ENCODE data around the gene TMEM44.
A peak's percentile ranks its signal among the peaks of the same experiment; 100 is the strongest.
"Not testable (repeated sequence)": the region's sequence is repeated elsewhere in the genome, so short reads cannot be mapped to it uniquely, and the experiment has no call there.

The TMEM44 gene

DNA sequence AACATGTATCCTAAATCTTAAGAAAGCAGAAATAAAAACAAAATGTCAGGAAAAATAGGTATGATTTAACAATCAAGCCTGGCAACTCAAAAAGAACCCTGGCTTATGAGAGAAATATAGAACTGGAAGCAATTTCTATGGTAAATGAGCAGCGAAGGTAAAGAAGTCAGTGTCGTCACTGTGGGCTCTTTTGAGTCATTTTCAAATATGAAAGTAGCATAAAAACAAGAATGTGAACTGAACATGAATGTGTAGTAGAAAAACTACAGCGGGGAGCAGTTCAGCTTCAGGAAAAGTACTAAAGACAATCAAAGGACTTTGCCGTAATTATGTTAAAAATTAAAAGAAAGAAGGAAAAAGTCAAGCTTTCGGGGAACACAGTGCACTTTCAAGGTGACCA lies 21.2 kb upstream of the TMEM44 start:
- intact Hi-C loops (cut with DNase I): no loop called here
- DNase-seq: no peak

DNA sequence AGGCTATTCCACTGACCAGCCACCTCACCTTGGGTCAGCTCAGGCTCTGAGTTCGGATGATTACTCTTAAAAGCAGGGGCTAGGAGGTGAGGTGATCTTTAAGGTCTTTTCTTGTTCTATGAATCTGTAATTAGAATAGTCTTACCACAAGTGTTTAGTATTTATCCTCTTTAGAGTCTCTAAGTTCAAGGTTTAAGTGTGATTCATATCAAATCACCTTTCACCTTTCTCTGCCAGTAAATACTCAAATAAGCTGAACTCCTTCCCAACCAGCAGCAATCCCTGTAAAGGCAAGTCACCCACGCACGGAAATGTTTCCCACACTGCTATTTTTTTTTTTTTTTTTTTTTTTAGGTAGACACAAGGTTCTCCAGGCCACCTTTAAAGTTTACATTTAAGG lies 14.5 kb upstream of the TMEM44 start:
- intact Hi-C loops (cut with DNase I): no loop called here
- no peak for DNase-seq

DNA sequence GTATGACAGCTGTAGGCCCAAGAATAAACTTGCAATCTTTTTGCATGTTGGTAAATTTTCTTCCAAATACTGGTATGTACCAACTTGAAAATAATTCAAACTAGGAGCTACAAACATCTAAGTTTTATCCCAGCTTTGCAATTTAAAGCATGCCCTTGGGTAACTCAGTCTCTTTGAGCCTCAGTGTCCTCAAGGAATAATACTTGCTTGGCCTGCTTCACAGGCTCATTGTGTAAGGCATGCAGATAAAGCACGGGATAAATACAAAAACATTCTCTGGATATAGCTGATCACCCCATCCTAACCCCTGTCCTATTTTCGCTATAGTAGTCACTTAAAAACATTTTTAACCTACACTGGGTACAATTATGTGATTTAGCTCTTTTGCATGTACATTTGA lies 9.6 kb upstream of the TMEM44 start:
- intact Hi-C loops (cut with DNase I): no loop called here
- DNase-seq: no peak

DNA sequence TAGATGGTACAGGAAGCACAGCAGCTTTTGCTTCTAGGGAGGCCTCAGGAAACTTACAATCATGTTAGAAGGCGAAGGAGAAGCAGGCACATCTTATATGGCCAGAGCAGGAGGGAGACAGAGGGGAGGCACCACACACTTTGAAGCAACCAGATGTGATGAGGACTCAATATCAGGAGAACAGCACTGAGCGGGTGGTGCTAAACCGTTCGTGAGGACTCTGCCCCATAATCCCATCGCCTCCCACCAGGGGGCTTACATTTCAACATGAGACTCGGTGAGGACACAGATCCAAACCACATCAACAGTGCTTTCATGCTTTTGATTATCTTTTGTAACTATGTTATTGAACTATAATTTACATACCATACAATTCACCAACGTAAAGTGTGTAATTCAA lies 7.6 kb upstream of the TMEM44 start:
- intact Hi-C loops (cut with DNase I): no loop called here
- DNase-seq: no peak

DNA sequence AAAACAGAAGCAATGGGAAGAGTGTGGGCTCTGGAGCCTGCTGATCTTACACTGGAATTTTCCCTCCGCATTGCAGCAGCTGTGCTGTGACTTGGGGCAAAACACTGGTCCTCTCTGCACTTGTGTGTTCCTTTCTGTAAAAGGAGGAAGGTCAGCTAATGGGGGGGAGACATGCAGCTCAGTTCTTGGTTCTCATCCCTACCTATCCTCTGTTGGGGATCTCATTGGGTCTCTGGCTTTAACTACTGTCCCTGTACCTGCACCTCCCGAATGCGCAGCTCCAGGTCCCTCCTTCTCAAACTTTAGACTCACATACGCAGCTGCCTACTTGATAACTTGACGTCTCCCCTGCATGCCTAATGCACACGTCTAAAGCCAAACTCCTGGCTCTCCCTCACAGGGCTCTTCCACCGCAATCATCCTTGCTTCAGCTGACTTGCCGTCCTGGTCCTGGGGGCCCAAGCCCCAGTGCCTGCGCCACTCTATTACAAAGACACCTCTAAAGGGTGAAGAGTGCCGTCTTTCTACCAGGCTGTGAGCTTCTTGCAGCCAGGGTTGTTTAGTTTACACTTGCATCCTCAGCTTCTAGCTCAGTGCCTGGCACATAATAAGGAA lies 5.9 kb upstream of the TMEM44 start:
- intact Hi-C loops (cut with DNase I): no loop called here
- no peak for DNase-seq

DNA sequence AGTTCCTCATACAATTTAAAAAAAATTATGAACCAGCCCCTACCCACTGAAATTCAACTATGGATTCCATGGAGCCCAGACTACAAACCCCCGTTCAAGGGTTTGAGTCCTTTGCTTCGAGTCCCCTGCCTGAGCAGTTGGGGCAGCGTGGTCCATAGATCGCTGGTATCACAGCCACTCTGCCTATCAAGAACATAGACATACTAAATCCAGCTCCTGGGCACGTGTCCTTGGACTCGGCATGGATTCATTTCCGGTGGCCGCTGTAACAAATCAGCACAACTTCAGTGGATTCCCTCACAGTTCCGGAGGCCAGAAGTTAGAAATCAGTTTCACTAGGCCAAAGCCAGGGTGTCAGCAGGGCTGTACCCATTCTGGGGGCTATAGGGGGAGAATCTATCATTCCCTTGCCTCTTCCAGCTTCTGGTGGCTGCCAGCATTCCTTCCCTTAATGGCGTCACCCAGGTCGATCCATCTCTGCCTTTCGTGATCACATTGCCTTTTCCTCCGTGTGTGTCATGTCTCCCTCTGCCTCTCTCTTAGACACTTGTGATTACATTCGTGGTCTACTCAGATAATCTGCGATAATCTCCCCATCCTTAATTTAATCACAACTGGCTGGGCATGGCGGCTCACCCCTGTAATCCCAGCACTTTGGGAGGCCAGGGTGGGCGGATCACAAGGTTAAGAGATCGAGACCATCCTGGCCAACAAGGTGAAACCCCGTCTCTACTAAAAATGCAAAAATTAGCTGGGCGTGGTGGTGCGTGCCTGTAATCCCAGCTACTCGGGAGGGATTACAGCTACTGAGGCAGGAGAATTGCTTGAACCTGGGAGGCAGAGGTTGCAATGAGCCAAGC lies 4.6 kb upstream of the TMEM44 start:
- intact Hi-C loops (cut with DNase I): no loop called here
- DNase-seq: no peak

DNA sequence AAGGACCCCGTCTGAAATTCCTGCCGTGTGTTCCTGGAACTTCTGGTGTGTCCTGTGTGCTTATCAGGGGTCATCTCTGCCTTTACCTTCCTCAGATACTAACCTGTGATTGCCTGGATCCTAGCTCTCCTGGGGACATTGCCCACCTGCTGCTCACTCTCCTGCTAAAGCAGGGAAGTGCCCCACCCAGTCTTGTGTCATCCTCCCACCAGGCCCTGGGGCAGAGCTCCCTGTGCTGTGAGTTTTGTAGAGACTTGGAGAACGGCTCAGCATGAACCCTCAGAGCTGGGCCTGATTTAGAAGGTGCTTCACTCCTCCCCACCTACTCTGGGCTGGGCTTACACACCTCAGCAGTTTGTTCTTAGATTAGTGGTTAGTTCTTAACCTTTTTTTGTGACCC lies 3.8 kb upstream of the TMEM44 start:
- no peak for DNase-seq
- intact Hi-C loops (cut with DNase I): no loop called here

DNA sequence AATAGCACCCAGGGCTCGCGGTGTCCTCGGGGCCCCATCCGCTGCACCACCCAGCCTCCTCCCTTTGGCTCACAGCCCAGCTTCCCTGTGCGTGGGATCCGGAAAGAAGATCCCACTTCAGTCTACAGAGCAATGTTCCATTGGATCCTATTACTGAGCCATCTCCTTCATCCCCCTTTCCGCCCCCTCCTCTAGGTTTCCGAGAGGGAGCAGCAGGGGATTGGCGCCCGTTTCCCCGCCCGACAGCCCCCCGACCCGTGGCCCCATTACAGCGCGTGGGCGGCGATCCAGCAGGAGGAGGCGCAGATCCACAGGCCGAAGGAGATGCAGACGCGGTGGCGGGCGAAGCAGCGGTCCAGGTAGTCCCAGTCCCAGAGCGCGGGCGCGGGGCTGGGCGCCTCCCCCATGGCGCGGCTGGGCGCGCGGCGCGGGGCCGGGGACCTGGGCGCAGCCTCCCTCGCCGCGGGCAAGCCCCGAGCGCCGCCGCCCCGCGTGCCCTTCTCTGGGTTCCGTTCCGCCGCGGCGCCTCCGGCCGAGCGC lies 340 bp downstream of the TMEM44 start:
- intact Hi-C loops (cut with DNase I): no loop called here
- peak in 2 of 10 donors; percentile 79 to 82 for DNase-seq

DNA sequence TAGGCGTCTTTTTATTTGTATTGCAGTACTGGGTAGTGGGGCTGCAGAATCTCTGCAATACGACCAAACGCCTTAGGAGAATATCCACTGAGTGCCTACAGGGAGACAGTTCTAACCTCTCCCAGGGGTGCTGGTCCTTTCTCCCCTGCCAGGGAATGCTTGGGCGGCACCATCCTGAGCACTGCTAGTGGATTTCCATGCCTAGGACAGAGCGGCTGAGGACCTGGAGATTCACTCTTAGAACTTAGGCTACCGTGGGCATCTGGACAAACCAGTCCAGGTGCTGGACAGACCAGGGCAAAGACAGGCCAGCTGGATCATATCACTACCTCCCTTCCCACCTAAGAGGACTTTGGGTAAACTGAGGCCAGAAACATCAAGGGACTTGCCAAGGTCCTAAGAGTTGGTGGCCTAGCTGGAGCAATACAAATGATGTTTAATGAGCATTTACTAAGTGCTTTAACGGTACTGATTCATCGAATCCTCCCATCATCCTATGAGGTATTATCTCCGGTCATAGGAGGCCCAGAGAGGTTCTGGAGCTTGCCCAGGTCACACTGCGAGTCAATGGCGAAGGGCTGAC lies 902 bp downstream of the TMEM44 start:
- intact Hi-C loops (cut with DNase I): no loop called here
- DNase-seq: peak in 1 of 10 donors; percentile 67

DNA sequence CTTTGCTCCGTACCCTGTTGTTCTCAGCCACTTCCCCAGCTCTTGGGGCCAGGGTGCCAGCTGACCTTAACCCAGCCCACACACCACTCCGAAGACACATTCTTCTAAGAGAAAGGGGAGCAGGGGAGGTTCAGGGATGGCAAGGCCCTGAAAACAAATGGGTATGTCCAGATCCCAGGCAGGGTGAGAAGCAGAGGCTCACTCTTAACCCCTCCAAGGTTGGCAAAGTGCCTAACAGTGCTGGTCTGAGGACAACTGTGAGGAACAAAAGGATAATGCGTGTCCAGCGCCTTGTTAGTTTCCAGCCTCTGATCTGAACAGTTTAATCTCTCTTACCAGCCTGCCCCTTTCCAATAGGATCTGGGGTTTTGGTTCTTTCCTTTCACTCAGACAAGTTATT lies 1.5 kb downstream of the TMEM44 start:
- peak in 1 of 10 donors; percentile 15 for DNase-seq
- intact Hi-C loops (cut with DNase I): no loop called here

DNA sequence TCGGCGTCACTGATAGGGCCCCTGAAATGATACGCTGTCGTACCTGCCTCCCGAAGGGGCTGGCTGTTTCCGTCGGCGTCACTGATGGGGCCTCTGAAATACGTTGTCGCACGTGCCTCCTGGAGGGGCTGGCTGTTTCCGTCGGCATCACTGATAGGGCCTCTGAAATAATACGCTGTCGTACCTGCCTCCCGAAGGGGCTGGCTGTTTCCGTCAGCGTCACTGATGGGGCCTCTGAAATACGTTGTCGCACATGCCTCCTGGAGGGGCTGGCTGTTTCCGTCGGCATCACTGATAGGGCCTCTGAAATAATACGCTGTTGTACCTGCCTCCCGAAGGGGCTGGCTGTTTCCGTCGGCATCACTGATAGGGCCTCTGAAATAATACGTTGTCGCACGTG lies 2.5 kb downstream of the TMEM44 start:
- DNase-seq; intact Hi-C loops (cut with DNase I): not testable (repeated sequence)

DNA sequence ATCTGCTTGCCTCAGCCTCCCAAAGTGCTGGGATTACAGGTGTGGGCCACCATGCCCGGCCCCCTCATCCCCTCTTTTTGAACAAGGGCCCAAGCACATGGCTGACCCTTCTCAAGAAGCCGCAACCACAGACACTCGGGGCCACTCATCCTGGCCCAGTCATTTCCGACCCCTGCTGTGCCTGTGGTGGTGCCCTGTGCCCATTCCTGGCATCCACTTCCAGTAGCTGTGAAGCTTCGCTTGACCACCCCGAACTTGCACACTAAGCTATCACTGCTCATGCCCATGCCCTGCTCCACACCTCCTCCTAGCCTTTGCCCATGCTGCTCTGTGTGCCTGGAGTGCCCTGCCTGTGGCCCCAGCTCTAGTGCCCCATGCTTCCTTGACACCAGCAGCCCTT lies 8.3 kb downstream of the TMEM44 start:
- intact Hi-C loops (cut with DNase I): no loop called here
- peak in 3 of 10 donors; percentile 17 to 64 (median 50) for DNase-seq

DNA sequence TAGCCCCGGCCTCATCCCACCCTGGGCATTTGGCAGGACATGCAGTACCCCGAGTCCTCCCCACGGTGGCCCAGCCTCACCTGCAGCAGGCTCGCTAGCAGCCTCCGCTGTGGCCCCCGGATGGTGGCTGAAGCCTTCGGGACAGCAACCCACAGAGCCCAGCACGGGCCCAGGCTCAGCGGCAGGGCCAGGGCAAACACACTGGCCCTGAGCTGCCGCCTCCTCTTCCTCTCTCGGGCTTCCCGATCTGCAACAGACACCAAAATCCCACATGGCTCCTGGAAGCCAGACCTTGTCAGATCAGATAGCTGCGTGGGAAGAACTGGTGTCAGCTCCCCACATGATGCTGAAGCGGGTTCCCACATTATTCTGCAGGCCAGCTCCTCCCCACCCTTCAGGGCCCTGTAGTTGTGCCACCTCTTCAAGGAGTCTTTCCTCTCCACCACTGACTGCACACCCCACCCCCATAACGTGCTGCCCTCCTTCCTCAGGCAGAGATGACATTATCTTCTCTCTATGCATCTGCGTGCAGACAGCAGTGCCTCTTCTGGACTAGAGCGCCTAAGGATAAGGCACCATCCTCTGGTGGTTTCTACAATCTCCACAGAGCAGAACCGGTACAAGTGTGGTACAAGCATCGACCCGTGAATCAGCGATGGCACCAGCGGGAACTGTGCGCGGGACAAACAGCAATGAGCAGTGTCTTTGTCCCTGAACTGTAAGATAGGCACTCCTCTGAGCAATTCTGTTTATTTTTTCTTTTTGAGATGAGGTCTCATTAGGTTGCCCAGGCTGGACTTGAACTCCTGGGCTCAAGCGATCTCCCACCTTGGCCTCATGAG lies 9.5 kb downstream of the TMEM44 start:
- intact Hi-C loops (cut with DNase I): no loop called here
- peak in 4 of 10 donors; percentile 34 to 88 (median 82) for DNase-seq

DNA sequence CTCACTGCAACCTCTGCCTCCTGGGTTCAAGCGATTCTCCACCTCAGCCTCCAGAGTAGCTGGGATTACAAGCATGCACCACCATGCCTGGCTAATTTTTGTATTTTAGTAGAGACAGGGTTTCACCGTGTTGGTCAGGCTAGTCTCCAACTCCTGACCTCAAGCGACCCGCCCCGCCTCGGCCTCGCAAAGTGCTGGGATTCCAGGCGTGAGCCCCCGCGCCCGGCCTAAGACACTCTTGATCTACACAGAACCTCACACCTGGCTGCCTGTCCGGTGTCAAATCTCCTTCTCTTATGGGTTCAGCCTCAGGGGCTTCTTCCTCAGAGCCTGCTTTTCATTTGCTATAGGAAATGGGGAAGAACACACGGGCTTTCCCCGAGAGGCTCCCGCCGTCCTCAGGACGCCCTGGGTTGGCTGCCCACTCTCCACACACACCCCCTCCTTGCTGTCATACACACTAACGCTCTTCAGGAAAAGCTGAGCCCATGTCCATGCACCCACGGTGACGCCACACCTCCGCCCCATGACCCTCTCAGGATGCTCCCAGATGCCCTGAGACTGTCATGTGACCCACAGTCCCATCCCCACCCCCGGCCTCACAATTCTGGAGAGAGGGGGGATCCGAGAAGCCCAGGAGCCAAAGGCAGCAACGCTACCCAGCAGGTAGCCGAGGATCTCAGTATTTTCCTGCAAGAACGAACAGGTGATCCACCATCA lies 10.4 kb downstream of the TMEM44 start:
- DNase-seq: peak in 3 of 10 donors; percentile 56 to 63 (median 62)

DNA sequence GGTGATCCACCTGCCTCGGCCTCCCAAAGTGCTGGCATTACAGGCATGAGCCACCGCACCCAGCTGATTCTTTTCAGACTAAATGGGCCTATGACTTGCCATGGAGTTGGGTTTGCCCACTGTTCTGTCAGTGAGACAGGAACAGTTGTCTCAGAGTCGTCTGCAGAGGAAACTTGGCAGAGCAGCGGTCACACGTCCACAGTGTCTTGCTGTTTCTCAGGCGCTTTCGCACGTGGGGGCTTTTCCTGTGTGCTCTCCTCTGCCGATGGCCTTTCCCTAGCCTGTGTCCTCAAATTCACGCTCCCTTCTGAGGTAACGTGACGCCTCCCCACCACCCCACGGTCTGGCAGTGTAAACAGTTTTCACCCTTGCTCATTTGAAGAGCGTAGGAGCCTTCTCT lies 11.3 kb downstream of the TMEM44 start:
- DNase-seq: peak in 6 of 10 donors; percentile 34 to 82 (median 72)
- intact Hi-C loops (cut with DNase I): no loop called here

More for the DNA sequence above, 10.4 kb downstream of the TMEM44 start:
- intact Hi-C loops (cut with DNase I): no loop called here

DNA sequence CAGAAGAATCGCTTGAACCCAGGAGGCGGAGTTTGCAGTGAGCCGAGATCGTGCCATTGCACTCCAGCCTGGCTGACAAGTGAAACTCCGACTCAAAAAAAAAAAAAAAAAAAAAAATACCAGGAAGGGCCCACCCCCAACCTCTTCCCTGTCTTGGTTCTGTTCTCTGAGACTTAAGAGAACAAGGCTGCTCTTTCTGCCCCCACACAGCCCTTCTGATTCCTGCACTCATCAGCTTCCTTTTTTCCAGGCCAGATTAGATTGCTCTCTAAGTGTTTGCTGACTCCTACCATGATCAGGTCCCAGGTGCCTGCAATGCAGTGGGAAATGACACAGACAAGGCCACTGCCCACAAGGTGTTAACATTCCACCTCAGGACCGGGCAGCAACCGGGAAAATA lies 13.0 kb downstream of the TMEM44 start:
- peak in 2 of 10 donors; percentile 0 to 2 for DNase-seq
- intact Hi-C loops (cut with DNase I): no loop called here

DNA sequence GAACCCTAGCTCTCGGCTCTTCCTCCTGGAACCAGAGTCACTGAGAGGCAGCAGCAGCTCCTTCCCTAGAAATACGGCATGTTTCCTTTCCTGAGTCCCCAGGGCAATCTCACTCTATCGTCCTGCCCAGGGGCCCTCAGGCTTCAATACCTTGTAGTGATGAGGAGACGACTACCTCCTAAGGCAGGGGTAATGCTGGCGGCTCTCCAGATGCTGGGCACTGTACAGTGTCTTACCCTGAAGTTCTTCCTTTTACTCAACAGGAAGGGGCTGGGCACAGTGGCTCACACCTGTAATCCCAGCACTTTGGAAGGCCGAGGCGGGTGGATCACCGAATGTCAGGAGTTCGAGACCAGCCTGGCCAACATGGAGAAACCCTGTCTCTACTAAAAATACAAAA lies 13.5 kb downstream of the TMEM44 start:
- intact Hi-C loops (cut with DNase I): no loop called here
- DNase-seq: peak in 3 of 10 donors; percentile 39 to 82 (median 47)

DNA sequence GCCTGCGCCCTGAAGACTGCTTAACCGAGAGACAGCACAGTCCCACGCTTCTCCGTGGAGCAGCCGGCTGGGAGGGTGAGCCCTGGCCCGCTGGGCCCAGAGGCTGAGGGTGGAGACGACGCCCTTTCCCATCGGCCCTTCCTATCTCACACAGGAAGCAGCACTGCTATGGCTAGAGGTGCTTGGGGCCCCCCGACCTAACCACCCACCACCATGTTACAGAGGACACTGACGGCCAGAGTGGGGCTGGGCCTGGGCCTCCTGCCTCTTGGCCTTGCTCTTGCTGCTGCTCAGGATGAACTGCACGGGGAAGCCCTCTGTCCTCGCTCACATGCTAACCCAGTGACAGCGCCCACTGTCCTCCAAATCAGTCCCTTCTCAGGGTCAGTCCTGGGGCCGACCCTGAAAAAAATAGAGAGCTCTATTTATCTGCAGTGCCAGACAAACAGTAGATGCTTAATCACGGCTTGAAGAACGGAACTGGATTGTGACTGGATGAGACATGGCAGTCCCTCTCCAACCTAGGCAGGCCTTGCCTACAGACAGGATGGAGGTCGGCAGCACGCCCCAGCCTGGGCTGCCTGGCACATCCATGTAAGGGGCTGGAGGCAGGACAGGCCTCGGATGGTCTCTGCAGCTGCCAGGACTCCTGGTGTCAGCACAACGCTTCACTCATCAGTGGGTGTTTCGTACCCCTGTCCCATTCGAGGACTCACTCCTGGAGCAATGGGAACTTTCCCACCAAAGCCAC lies 14.2 kb downstream of the TMEM44 start:
- peak in 3 of 10 donors; percentile 50 to 78 (median 70) for DNase-seq

DNA sequence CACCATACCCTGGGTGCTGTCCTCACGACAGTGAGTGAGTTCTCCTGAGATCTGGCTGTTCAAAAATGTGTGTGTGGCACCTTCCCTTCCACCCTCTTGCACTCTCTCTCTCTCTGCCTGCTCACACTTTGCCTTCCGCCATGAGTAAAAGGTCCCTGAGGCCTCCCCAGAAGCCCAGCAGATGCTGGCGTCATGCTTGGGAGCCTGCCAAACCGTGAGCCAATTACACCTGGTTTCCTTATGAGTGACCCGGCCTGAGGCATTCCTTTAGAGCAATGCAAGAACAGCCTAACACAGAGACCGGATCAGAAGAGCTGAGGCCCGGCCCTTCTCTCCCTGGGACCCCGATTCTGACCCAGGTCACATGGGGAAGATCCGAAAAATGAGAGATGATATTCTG lies 15.4 kb downstream of the TMEM44 start:
- intact Hi-C loops (cut with DNase I): no loop called here
- DNase-seq: peak in 3 of 10 donors; percentile 20 to 48 (median 21)

More for the DNA sequence above, 14.2 kb downstream of the TMEM44 start:
- intact Hi-C loops (cut with DNase I): no loop called here

Data from posterior cingulate gyrus (tissue), 11 donors.